ENCODE measurements around the gene TMEM87B. TPM values are rescaled to one million over a fixed set of nuclear protein-coding genes. Genes with fewer than 3 reads are reported as not detected.
"Not testable (repeated sequence)": the region's sequence is repeated elsewhere in the genome, so short reads cannot be mapped to it uniquely, and the experiment has no call there.

The TMEM87B gene
- total RNA-seq, 2 experiments from 2014 or later, result 22.3 to 24.1 TPM

DNA sequence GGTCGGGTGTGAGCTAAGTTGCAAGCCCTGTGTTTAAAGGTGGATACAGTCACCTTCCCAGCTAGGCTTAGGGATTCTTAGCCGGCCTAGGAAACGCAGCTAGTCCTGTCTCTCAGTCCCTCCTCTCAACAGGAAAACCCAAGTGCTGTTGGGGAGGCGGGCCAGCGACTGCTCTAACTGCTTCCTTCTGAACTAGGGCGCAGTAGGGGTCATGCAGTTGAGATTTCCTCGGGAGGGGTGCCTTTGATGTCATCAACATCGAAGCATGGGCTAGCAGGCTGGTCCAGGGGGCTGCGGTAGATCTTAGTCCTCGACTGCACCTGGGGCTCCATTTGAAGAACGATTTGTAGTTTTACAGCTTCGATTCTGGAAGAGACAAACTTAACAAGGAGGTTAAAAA, 15.5 kb upstream of the TMEM87B start:
- POLR2A ChIA-PET, result interaction anchor here (0.6 kb wide), 1 partner anchor 147 kb away, joined by 3 read pairs; no protein-coding TSS in a partner anchor
- H3K4me3 Mint-ChIP-seq; H3K4me1 Mint-ChIP-seq (ENCODE audit: low read depth); DNase-seq; H3K27me3 Mint-ChIP-seq; intact Hi-C loops (cut with micrococcal nuclease); H3K27ac Mint-ChIP-seq; H3K36me3 Mint-ChIP-seq; CTCF ChIA-PET: not testable (repeated sequence)
- H3K9me3 Mint-ChIP-seq, result peaks cover 18% of the 10 kb centered on the region

DNA sequence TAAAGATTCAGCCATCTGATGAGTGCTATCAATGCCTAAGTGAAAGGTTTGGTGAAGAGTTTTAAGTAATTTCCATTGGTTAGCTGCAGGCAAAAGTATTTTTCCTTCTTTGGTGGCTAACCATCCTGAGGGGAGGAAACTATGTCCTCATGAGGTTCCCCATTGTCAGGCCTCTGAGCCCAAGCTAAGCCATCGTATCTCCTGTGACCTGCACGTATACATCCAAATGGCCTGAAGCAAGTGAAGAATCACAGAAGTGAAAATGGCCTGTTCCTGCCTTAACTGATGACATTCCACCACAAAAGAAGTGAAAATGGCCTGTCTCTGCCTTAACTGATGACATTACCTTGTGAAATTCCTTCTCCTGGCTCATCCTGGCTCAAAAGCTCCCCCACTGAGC, 15.0 kb upstream of the TMEM87B start:
- intact Hi-C loops (cut with micrococcal nuclease); DNase-seq; CTCF ChIA-PET; POLR2A ChIA-PET; H3K36me3 Mint-ChIP-seq; H3K4me1 Mint-ChIP-seq (ENCODE audit: low read depth); H3K27me3 Mint-ChIP-seq; H3K27ac Mint-ChIP-seq; H3K4me3 Mint-ChIP-seq: not testable (repeated sequence)
- H3K9me3 Mint-ChIP-seq, result peaks cover 14% of the 10 kb centered on the region

DNA sequence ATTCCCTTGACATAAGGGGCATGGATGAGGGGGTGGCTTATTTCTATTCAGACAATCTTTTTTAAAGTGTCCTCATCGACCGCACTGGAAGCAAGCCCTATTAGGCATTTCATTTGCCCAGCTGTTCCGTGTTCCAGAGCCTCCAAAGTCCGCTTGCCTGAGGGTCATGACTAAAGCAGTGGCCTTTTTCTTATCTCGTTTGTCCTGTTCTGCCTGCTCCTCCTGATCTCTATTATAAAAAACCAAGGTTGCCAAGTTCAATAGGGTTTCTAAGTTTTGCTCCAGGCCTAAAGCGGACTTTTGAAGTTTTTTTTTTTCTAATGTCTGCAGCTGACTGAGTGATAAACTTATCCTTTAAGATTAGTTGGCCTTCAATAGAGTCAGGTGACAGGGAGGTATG, 13.6 kb upstream of the TMEM87B start:
- intact Hi-C loops (cut with micrococcal nuclease); H3K4me1 Mint-ChIP-seq (ENCODE audit: low read depth); H3K27ac Mint-ChIP-seq; H3K9me3 Mint-ChIP-seq; POLR2A ChIA-PET; H3K27me3 Mint-ChIP-seq; H3K36me3 Mint-ChIP-seq; H3K4me3 Mint-ChIP-seq; DNase-seq; CTCF ChIA-PET: not testable (repeated sequence)

- CTCF ChIA-PET, result interaction anchor here (1.1 to 2.8 kb wide), 3 partner anchors 145 to 158 kb away, joined by 5 to 14 read pairs (median 6); no protein-coding TSS in a partner anchor
- Mint-ChIP-seq H3K9me3 (peaks cover 2% of the 10 kb centered on the region), H3K27ac (no peak overlapping the region), H3K27me3 (peaks cover 4% of the 10 kb centered on the region), H3K4me1 (ENCODE audit: low read depth) (peaks cover 3% of the 10 kb centered on the region), H3K36me3 (no peaks in the 10 kb centered on the region), H3K4me3 (no peak overlapping the region)
- POLR2A ChIA-PET, result no interaction called here
- intact Hi-C loops (cut with micrococcal nuclease), result loop anchor here (5.0 kb wide), 1 partner anchor 387 kb away; the partner anchor contains the start of gene RGPD8
- no peak for DNase-seq
Measured at GRCh38 chr2:112045446-112046014, 9.5 kb upstream of the TMEM87B start.

GRCh38 chr2:112046231-112046630, 8.8 kb upstream of the TMEM87B start:
- CTCF ChIA-PET, result interaction anchor here (2.8 to 7.0 kb wide), 2 partner anchors 146 to 159 kb away, joined by 14 to 64 read pairs; no protein-coding TSS in a partner anchor
- no peak for DNase-seq
- Mint-ChIP-seq H3K27ac (no peak overlapping the region), H3K36me3 (no peaks in the 10 kb centered on the region), H3K4me1 (ENCODE audit: low read depth) (peaks cover 3% of the 10 kb centered on the region), H3K27me3 (peaks cover 4% of the 10 kb centered on the region), H3K4me3 (no peak overlapping the region), H3K9me3 (peaks cover 2% of the 10 kb centered on the region)
- intact Hi-C loops (cut with micrococcal nuclease), result loop anchor here (5.0 kb wide), 1 partner anchor 386 kb away; the partner anchor contains the start of gene RGPD8
- POLR2A ChIA-PET, result no interaction called here

DNA sequence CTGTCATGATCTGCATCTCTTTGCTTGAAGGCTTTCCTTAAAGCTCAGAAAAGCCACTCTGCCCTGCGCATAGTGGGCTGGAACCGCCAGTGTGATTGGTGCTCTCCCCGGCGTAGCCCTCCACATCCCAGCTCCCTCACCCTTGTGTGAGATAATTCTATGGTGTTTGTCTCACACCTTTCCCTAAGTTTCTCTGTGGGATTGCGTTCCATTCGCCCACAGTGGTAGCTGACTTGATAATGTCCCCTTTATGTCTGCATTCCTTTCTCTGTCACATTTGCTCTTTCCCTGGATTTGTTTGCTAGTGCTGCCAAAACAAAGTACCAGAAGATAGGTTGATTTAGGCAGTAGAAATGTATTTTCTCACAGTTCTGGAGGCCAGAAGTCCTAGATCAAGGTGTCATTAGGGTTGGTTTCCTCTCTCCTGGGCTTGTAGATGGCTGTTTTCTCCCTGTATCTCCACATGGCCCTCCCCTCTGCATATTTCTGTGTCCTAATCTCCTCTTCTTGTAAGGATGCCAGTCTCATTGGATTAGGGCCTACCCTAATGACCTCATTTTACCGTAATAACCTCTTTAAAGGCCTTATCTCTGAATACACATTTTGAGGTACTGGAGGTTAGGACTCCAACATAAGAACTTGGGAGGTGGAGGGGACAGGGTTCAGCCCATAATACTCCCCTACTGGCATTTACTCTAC, 7.4 kb upstream of the TMEM87B start:
- Mint-ChIP-seq H3K27ac (no peak overlapping the region), H3K27me3 (peaks cover 4% of the 10 kb centered on the region), H3K36me3 (no peaks in the 10 kb centered on the region), H3K4me1 (ENCODE audit: low read depth) (peaks cover 3% of the 10 kb centered on the region), H3K9me3 (peaks cover 2% of the 10 kb centered on the region), H3K4me3 (no peak overlapping the region)
- ChIA-PET POLR2A (no interaction called here), CTCF (interaction anchor here (1.6 to 7.0 kb wide), 6 partner anchors 147 to 164 kb away, joined by 6 to 64 read pairs (median 9); partner anchors contain the start of gene ANAPC1)
- intact Hi-C loops (cut with micrococcal nuclease), result loop anchor here (5.0 kb wide), 1 partner anchor 385 kb away; the partner anchor contains the start of gene RGPD8
- no peak for DNase-seq

DNA sequence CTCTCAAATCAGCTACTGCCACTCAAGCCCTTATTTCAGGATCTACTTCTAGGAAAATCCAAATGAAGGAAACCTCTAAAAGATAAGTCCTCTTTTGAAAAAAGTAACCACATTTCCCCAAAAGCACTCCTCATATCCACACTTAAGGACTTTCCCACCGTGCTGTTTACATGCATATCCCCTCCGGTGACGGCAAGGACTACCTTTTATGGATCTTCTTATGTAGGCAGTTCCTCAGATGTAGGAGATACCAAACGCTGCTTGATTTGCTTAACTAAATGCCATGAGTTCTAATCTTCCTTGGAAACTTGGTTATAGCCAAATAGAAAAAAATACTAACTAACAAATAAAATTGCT, 6.9 kb upstream of the TMEM87B start:
- DNase-seq, result no peak
- H3K9me3 Mint-ChIP-seq, result peaks cover 2% of the 10 kb centered on the region
- no peak overlapping the region for H3K27ac Mint-ChIP-seq
- peaks cover 3% of the 10 kb centered on the region for H3K4me1 Mint-ChIP-seq (ENCODE audit: low read depth)
- intact Hi-C loops (cut with micrococcal nuclease), result loop anchor here (5.0 kb wide), 1 partner anchor 384 kb away; the partner anchor contains the start of gene RGPD8
- ChIA-PET CTCF (interaction anchor here (1.6 to 7.0 kb wide), 6 partner anchors 148 to 164 kb away, joined by 6 to 64 read pairs (median 9); partner anchors contain the start of gene ANAPC1), POLR2A (no interaction called here)
- no peak overlapping the region for H3K4me3 Mint-ChIP-seq
- H3K27me3 Mint-ChIP-seq, result peaks cover 4% of the 10 kb centered on the region
- H3K36me3 Mint-ChIP-seq, result no peaks in the 10 kb centered on the region

GRCh38 chr2:112048887-112049286, 6.2 kb upstream of the TMEM87B start:
- no peak for DNase-seq
- H3K27me3 Mint-ChIP-seq, result peaks cover 4% of the 10 kb centered on the region
- peaks cover 10% of the 10 kb centered on the region for H3K4me1 Mint-ChIP-seq (ENCODE audit: low read depth)
- peaks cover 2% of the 10 kb centered on the region for H3K9me3 Mint-ChIP-seq
- ChIA-PET CTCF (interaction anchor here (0.6 to 7.0 kb wide), 7 partner anchors 143 to 165 kb away, joined by 3 to 64 read pairs (median 4); partner anchors contain the start of gene ANAPC1), POLR2A (interaction anchor here (0.5 kb wide), 1 partner anchor 159 kb away, joined by 3 read pairs; no protein-coding TSS in a partner anchor)
- no peak overlapping the region for H3K4me3 Mint-ChIP-seq
- intact Hi-C loops (cut with micrococcal nuclease), result loop anchor here (1.0 to 5.0 kb wide), 3 partner anchors 96 to 383 kb away; partner anchors contain the start of genes ANAPC1 and RGPD8
- H3K27ac Mint-ChIP-seq, result no peak overlapping the region
- no peaks in the 10 kb centered on the region for H3K36me3 Mint-ChIP-seq

DNA sequence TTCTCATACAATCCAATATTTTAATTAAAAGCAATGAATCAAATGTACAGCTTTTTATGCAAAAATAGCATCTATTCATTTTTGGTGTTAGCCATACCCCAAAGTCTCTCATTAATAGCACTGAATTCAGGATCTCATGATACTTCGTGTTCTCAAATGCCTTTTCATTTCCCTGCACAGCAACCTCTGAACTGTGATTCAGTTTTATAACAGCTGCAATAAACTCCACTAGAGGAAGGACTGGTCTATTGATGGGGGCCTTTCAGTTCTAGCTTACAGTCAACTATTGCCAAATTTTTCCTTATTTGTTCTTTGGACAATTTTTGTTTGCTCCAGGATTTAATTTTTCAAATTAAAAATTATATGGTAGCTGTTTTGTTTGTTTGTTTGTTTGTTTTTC, 4.8 kb upstream of the TMEM87B start:
- no peak for DNase-seq
- Mint-ChIP-seq H3K36me3 (no peaks in the 10 kb centered on the region), H3K4me3 (no peak overlapping the region), H3K27ac (no peak overlapping the region), H3K4me1 (ENCODE audit: low read depth) (peaks cover 11% of the 10 kb centered on the region), H3K9me3 (peaks cover 2% of the 10 kb centered on the region), H3K27me3 (peaks cover 4% of the 10 kb centered on the region)
- intact Hi-C loops (cut with micrococcal nuclease), result no loop called here
- ChIA-PET CTCF (interaction anchor here (0.6 to 7.0 kb wide), 8 partner anchors 72 to 204 kb away, joined by 3 to 64 read pairs (median 4); partner anchors contain the start of gene ZC3H8), POLR2A (no interaction called here)

DNA sequence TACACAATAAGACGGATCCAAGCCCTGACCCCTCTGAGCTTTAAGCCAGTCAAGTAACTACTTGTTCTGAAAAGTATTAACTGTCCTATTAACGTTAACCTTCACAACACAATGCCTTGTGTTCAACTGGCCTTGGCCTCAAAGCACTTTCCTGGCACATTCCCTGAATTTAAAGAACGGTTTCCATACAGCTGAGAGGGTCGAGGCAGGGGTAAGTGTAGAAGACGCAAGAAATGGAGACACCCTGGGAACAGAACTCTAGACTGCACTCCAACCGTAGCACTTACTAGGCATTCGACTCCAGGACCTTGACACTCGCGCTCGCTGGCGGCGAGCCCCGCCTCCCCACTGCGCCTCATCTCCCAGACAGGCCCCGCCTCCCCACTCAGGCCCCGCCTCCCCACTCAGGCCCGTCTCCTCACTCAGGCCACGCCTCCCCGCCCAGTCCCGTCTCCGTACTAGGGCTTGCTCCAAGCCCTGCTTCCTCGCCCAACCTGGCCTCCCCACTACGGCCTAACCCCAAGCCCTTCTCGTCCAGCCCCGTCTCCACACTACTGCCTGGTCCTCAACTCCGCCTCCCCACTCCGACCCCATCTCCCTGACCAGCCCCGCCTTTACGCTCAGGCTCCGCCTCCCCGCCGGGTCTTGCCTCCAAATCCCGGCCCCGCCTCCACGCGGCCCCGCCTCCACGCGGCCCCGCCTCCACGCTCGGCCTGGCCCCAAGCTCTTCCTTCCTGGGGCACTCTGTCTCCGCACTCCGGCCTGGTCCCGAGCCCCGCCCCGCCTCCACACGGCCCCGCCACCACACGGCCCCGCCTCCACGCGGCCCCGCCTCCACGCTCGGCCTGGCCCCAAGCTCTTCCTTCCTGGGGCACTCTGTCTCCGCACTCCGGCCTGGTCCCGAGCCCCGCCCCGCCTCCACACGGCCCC, 887 bp upstream of the TMEM87B start:
- intact Hi-C loops (cut with micrococcal nuclease), result loop anchor here (2.0 kb wide), 3 partner anchors 135 to 489 kb away; partner anchors contain the start of genes POLR1B and ZC3H8
- ChIA-PET POLR2A (interaction anchor here (0.5 to 1.6 kb wide), 5 partner anchors 10 to 170 kb away, joined by 3 to 7 read pairs (median 4); partner anchors contain the start of gene ANAPC1), CTCF (interaction anchor here (0.7 to 1.5 kb wide), 4 partner anchors 156 to 171 kb away, joined by 3 to 11 read pairs (median 6); no protein-coding TSS in a partner anchor)
- peak; percentile 98 for DNase-seq
- Mint-ChIP-seq H3K36me3 (peaks cover 1% of the 10 kb centered on the region), H3K9me3 (no peaks in the 10 kb centered on the region), H3K27me3 (no peaks in the 10 kb centered on the region), H3K4me3 (peak overlapping the region; percentile 96), H3K4me1 (ENCODE audit: low read depth) (peaks cover 38% of the 10 kb centered on the region), H3K27ac (peak overlapping the region; percentile 98)

Measured in activated CD4-positive, alpha-beta memory T cell treated with anti-CD3 and anti-CD28 coated beads for 36 hours (primary cell).